Measurements from ENCODE around the gene DBNL.

The DBNL gene

DNA sequence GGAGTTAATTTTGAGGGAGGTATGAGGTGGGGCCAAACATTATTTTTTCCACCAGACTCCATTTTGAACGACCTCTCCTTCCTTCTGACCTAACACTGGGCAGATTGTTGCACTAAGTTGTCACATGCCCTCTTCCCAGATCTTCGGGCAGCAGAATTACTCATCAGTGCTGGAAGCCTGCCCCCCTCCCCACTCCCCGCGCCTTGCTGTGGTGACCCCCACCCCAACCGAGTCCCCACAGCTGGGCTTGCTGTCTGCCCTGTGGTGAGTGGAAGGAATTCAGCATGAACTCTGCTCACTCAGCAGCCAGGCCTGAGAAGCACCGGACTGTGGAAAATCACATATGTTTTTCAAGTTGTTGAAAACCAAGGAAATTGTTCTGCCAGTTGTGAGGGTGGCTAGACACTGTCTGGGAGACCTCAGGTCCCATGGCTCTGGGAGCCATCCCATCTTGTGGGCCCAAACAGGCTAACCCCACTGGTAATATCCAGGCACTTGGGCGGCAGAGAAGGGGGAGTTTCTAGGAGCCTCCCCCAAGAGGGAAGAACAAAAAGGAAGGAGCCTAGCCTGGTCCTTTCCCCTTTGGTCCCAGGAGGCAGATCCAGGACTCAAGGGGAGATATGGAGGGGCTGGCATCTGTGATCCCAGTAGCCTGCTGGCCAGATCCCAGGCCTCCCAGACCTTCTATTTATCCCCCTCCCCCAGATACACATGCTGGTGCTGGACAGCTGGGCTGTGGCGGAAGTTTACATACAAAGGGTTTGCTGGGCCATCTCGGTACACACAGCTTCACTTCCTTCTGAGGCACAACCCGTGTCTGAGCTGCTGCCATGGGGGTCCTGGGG lies 56.2 kb downstream of the DBNL start:
- no peak for DNase-seq

DNA sequence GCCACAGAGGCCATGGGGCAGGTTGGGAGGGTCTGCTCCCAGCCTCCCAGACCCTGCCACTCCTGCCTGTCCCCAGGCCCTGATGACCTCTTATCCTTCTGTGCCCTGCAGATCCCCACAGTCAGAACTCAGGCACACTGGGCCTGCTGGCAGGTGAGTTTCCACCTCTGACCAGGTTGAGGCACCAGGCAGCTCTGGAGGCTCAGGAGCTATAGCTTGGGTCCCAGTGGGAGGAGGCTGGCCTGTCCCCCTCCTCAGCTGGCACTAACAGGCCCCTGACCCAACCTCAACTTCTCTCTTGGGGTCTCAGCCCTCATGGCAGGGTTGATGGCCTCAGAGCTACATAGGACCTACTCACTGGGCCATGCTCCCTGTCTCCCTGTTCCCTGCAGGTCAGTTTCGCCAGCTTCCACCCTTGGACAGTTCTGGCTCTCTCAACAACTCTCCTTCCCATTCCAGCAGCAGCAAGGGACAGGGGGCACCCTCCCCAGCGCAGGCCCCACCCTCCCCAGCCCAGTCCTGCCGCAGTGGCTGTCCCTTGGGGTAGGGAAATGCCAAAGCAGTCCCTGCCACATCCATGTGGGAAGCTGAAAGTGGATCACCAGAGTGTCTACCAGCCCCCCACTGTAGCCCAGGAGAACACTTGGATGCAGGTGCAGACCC lies 56.9 kb downstream of the DBNL start:
- DNase-seq, result no peak

DNA sequence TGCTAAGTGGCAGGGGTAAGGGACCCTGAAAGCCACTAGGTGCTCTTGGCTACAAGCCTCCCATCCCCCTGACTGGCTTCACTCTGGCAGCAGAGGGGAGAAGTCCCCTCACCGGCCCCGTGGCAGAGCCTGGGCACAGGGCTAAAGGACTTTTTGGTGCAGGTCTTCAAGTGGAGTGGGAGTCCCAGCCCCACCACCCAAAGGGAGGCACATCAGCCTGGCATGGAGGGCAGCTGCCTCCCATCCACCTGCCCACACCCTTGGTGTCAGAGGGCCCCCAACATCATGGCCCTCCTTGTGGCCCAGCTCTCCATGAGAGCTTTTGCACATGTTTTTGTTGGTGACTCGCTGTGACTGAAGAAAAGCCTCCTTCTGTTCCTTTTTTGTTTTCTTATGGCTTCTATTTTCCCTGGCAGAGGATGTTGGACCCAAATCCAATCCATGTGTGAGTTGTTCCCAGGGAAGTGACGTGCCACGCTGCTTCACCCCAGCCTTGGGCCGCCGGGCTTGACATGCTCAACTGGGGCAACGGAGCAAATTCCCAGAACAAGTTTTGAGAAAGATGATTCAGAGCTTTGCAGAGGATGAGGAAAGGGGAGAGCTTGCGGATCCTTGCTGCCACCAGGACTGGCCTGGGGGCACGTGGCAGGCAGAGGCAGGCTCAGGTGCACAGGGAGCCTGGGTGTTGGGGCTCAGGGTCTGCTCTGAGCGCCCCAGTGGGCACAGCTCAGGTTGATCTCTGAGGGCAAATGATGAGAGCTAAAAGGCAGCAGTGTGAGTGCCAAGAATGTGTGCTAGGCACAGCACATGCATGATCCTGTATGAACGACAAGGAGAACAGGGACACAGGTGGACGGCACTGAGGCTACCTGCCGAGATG lies 57.7 kb downstream of the DBNL start:
- no peak for DNase-seq

DNA sequence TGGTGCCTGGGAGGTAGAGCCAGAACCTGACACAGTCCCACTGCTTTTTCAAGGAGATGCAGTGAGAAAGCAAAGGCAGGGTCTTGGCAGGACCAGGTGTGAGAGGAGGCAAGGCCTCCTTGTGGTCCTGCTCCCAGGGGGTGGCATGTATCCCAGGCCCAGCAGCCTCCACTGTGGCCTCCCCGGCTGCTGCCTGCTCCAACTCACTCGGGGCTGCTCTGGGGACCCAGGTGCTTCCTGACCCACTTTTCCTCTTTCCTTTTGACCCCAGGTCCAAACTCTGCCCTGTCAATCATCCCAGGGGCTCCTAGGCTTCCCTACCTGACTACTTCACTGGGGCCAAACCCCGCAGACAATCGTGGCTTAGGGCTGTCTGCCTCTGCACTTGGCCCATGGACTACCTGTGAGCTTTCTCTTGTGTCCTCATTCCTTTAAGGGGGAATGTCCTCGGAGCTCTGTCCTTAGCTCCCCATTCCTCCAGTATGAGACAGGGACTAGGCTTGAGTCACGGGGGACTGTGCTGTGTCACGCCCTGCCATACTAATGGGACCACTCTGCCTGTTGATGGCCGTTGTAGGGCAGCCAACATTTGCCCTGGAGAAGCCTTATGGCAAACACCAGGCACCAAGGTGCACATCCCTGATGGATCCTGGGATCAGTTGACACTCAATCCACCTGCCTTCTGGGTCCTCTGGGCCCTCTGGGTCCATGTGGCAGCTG lies 58.5 kb downstream of the DBNL start:
- no peak for DNase-seq

DNA sequence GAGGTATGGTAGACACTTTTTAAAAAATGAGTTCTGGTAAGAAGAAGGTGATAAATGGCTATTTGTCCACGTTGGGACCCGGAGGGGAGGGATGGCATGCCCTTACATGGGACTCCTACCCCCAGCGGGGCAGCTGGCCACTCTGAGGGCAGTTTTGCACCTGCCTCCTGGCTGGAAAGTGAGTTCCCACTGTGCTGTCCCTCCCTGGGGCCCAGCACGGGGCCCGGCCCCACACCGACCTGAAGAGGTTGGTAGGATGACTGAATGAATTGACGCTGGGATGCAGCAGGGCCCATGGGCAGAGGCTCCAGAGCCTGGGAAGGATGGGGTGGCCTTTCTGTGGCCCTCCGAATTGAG lies 59.0 kb downstream of the DBNL start:
- no peak for DNase-seq

DNA sequence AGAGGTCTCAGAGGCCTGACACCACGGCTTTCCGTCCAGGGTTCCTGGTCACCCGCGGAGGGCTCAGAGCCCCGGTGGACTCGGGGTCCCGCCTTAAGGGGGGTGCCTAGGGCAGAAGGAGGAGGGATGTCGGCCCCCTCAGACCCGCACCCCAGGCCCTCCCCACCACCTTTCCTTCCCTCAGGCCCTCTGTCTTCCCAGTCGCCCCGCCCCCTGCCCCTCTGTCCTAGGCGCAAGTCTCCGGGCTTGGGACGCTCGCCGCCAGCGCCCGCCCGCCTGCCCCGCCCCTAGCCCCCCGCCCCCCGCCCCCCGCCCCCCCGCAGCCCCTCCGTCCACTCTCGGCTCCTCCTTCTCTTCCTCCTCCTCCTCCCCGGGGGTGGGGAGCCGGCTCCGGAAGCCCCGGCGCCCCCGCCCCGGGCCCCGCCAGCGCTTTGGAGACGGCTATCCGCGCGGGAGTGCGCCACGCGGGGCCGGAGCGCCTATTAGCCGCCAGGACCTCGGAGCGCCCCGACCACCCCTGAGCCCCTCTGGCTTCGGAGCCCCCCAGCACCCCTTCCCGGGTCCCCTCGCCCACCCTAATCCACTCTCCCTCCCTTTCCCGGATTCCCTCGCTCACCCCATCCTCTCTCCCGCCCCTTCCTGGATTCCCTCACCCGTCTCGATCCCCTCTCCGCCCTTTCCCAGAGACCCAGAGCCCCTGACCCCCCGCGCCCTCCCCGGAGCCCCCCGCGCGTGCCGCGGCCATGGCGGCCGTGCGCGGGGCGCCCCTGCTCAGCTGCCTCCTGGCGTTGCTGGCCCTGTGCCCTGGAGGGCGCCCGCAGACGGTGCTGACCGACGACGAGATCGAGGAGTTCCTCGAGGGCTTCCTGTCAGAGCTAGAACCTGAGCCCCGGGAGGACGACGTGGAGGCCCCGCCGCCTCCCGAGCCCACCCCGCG lies 59.7 kb downstream of the DBNL start, which contains the start of gene AEBP1:
AEBP1 (plus strand) TSS at position 423 of the 937 bp plus-strand sequence; CDS start at position 744, 321 bp downstream.
- DNase-seq, result no peak

DNA sequence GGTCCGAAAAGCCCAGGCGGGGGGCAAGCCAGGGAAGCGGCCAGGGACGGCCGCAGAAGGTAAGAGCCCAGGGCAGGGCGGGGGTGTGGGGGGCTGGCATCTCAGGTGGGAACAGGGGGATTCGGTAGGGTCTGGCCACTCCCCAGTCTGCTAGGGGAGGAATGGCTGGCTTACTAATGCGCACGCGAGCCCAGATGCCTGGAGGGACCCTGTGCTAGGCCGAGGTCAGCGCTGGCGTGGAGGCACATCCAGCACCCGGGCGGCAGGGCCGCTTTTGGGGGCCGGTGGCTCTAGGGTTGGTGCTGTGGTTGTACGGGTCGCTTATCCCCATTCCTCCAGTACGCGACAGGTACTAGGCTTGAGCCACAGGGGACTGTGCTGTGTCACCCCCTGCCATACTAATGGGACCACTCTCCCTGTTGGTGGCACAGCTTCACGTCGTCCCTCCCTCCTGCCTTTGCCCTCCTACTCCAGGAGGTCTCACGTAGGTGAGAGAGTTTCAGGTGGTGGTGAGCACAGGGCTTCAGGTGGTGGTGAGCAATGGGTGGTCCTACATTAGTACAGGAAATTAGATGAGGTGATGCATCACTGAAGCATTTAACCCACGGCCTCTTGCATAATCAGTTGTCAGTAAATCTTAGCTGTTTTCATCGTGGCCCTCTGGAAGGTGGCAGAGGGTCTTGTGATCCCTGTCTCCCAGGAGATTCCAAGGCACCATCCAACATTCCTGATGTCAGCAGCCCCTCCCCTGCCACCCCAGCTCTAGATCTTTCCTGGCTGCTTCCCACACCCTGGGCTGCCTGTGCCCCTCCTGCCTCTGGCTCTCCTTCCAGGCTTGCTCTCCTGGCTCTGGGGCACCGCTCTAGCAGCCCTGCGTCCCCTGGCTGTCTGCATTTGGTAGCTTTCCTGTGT lies 60.6 kb downstream of the DBNL start:
- DNase-seq, result no peak

DNA sequence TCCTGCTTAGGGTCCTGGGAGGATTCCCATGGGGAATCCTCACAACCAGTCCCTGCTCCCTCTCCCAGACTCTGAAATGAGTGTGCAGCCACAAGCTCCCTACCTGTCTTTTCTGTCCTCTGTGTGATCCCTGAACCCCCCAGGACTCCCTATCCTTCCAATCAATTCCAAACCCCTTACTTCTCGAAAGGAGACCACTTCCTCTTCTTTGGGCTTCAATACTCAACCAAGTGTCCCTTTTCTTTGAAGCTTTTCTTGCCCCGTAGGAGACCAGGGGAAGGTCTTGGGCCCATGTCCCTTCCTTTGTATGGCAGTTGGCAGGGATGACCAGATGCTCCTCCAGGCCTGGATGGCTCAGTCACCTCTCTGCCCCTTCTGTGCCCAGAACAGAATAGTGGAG lies 61.3 kb downstream of the DBNL start:
- no peak for DNase-seq

DNA sequence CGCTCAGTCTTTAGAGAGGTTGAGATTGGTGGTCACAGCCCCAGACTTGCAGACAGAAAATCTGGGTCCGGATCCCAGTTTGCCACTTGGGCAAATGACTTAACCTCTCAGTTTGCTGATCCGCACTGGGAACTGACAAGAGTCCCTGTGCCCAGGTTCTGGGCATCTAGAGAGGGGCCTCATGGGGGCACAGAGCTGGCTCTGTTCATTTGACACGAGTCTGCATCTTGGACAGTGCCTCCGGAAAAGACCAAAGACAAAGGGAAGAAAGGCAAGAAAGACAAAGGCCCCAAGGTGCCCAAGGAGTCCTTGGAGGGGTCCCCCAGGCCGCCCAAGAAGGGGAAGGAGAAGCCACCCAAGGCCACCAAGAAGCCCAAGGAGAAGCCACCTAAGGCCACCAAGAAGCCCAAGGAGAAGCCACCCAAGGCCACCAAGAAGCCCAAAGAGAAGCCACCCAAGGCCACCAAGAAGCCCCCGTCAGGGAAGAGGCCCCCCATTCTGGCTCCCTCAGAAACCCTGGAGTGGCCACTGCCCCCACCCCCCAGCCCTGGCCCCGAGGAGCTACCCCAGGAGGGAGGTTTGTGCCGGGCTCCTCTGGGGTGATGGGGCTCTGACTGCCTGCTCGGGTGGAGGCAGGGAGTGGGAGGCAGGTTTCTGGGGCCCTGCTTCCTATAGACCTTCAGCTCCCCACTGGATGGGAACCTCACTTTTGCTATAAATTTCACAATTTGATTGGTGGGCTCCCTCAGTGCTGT lies 62.0 kb downstream of the DBNL start:
- DNase-seq, result no peak

DNA sequence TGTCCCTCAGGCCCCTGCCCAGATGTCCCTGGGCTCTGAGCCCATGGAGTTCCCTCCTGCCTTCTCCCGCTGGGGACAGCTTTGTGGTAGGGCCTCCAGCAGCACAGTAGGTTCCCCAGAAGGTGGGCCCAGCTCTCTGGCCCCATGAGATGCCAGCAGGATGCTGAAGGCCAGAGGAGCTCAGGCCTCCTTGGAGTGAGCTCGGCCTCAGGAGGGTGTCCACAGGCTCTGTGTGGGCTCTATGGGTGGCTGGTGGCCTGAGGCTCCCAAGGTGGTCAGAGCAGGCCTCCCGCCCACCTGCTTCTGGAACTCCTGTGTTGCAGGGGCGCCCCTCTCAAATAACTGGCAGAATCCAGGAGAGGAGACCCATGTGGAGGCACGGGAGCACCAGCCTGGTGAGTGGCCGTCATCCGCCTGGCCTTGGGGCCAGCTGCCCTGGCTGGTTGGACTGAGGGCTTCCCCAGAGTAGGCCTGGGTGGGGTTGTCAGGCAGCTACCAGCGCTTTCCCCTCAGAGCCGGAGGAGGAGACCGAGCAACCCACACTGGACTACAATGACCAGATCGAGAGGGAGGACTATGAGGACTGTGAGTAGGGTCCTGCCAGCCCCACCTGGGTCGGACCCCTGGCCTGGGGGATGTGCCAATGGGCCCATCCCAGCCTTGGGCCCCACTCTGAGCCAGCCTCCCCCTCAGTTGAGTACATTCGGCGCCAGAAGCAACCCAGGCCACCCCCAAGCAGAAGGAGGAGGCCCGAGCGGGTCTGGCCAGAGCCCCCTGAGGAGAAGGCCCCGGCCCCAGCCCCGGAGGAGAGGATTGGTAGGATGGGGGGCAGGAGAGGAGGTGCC lies 62.8 kb downstream of the DBNL start:
- DNase-seq, result no peak

DNA sequence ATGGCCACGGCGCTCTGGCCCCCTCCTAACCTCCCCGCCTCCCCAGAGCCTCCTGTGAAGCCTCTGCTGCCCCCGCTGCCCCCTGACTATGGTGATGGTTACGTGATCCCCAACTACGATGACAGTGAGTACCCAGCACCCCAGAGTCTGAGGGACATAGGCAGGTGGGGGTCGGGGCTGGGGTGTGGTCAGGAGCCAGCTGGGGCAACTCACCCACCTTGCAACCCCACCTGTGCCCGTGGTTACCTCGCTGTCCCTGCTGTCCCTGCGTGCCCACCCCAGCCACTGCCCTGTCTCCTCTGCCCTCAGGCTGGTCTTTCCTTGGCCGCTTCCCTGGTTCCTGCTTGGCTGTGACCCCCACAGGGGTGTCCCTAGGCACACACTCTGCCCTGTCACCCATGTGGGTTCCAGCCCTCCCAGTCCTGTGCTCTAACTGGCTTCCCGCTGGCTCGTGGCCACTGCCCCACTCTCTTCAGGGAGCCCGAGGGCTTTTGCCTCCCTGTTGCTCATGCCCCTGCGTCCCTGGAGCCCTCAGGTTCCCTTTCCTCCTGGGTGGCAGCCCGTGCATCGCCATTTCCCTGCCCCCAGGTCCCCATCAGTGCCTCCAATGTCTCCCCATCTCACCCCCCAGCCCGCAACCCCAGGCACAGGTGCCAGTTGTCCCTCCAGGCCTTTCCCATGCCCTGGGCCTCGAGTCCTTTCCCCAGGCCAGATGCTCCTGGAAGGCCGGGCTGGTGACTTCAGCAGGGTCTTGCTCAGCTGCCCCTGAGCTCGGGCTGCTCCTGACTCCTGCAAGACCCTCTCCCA lies 63.7 kb downstream of the DBNL start:
- DNase-seq, result no peak

DNA sequence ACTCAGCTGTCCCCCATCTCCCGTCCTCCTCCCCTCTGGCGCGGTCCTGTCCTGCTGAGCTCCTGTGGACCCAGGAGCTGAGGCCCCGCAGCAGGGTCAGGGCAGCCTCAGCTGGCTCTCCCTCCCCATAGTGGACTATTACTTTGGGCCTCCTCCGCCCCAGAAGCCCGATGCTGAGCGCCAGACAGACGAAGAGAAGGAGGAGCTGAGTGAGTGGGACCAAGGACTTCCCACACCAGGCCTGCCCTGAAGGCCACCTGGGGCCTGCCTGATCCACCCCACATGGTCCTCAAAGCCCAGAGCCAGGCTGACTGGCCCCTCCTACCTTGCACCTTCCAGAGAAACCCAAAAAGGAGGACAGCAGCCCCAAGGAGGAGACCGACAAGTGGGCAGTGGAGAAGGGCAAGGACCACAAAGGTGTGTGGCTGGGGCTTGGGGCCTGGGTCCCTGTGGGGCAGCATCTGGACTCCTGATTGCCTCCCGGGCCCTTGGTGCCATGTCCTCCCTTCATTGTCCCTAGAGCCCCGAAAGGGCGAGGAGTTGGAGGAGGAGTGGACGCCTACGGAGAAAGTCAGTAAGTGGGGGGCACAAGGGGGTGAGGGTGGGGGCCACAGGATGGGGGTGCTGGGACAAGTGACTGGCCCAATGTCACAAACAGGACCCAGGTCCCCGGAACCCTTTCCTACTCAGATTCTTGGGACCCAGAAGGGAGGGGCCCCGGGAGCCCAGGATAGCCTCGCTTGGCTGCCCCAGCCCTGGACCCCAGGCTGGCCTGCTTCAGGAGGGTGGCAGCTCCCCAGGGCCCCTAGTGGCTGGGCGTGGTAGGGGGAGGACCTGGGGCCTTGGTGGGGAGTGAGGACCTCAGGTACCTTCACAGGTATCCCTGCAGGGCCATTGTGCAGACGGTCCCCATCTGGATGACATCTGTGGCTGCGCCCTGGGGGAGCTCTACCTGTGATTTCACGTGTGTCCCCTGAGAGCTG lies 64.6 kb downstream of the DBNL start:
- no peak for DNase-seq

DNA sequence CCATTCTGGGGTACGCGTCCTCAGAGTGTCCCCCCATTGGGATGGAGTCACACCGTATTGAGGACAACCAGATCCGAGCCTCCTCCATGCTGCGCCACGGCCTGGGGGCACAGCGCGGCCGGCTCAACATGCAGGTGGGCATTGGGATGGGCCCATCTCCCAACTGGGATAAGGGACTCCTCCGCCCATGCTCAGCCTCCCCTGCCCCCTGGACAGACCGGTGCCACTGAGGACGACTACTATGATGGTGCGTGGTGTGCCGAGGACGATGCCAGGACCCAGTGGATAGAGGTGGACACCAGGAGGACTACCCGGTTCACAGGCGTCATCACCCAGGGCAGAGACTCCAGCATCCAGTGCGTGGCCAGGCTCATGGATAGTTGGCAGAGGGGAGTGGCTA lies 65.5 kb downstream of the DBNL start:
- no peak for DNase-seq

DNA sequence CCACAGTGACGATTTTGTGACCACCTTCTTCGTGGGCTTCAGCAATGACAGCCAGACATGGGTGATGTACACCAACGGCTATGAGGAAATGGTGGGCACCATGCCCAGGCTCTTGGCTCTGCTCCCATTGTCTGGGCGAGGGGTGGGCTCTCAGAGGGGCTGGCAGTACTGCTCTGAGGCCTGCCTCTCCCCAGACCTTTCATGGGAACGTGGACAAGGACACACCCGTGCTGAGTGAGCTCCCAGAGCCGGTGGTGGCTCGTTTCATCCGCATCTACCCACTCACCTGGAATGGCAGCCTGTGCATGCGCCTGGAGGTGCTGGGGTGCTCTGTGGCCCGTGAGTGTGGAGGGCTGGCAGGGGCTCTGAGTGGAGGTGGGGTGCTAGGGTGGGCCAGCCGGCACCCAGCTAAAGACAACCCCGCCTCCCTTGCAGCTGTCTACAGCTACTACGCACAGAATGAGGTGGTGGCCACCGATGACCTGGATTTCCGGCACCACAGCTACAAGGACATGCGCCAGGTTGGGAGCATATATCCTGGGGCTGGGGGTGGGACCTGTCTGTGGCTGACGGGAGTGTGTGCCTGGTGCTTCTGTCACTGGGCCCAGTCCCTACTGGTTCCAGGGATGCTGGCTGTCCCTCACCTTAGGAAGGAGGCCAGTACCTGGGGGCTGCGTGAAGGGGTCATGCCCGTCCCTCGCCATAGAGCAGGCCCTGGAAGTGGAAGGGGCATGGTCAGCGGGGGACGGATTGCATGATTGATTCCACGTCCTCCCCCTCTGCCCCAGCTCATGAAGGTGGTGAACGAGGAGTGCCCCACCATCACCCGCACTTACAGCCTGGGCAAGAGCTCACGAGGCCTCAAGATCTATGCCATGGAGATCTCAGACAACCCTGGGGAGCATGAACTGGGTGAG lies 66.5 kb downstream of the DBNL start:
- DNase-seq, result no peak

Measured in GF-D8 (cell line).